Keratinocyte (primary cell): ENCODE data around the gene FAM83E. TPM values are rescaled to one million over a fixed set of nuclear protein-coding genes. Genes with fewer than 3 reads are reported as not detected.

Source experiments
- DNase-seq: peaks from one replicate; pipeline ENCODE4 v3.0.0-alpha.2; 2011; ENCODE audit warnings: low read depth, missing footprints, low spot score
- FAIRE-seq: peaks from 2 replicates; lab custom pipeline; 2011; peaks lifted over from hg19 to GRCh38; lab: Jason Lieb, UNC
- H2AFZ ChIP-seq: 2 replicates; pipeline ENCODE4 v1.6.0; 2012; ENCODE audit warnings: low read length, control low read depth, inconsistent platforms; ENCODE audit not compliant: control insufficient read depth
- H3K27ac ChIP-seq: 2 replicates; pipeline ENCODE4 v1.5.1; 2011; ENCODE audit warnings: low read length; ENCODE audit not compliant: control insufficient read depth, insufficient read depth
- H3K27me3 ChIP-seq: 3 replicates; pipeline ENCODE4 v1.6.0; 2011; ENCODE audit warnings: low read length; ENCODE audit not compliant: control insufficient read depth, insufficient read depth; ENCODE audit errors: extremely low read depth
- H3K36me3 ChIP-seq, 2 experiments: 2 replicates in 1 of 2; 3 replicates in 1 of 2; pipeline ENCODE4 v1.5.1; 2011; ENCODE audit warnings: low read length in 2 of 2, mild to moderate bottlenecking in 1 of 2; ENCODE audit not compliant: control insufficient read depth in 2 of 2, insufficient read depth in 2 of 2; ENCODE audit errors: extremely low read depth in 1 of 2
- H3K4me1 ChIP-seq: 3 replicates; pipeline ENCODE4 v1.5.1; 2011; ENCODE audit warnings: low read length; ENCODE audit not compliant: control insufficient read depth, insufficient read depth; ENCODE audit errors: extremely low read depth
- H3K4me2 ChIP-seq: 3 replicates; pipeline ENCODE4 v1.6.0; 2011; ENCODE audit warnings: low read depth, low read length; ENCODE audit not compliant: control insufficient read depth, insufficient read depth; ENCODE audit errors: extremely low read depth
- H3K4me3 ChIP-seq, 3 experiments: fragments of 200-600 bp in 1 of 3; sonication (generic) in 1 of 3; 2 replicates in 2 of 3; 3 replicates in 1 of 3; pipeline ENCODE4 v1.5.1; 2011 to 2016; ENCODE audit warnings: low read length in 3 of 3, mild to moderate bottlenecking in 3 of 3, control low read depth in 2 of 3, inconsistent platforms in 1 of 3, low read depth in 1 of 3, mixed read lengths in 1 of 3, mixed run types in 1 of 3, moderate library complexity in 1 of 3; ENCODE audit not compliant: control insufficient read depth in 2 of 3, insufficient read depth in 2 of 3; ENCODE audit errors: extremely low read depth in 1 of 3
- H3K79me2 ChIP-seq: 2 replicates; pipeline ENCODE4 v1.6.0; 2012; ENCODE audit warnings: low read length; ENCODE audit not compliant: control insufficient read depth, insufficient read depth
- H3K9ac ChIP-seq: 3 replicates; pipeline ENCODE4 v1.6.0; 2011; ENCODE audit warnings: low read length; ENCODE audit not compliant: control insufficient read depth, insufficient read depth; ENCODE audit errors: extremely low read depth
- H3K9me1 ChIP-seq: 3 replicates; pipeline ENCODE4 v1.6.0; 2011; ENCODE audit warnings: low read length; ENCODE audit not compliant: control insufficient read depth, insufficient read depth; ENCODE audit errors: extremely low read depth
- H3K9me3 ChIP-seq: 2 replicates; pipeline ENCODE4 v1.5.1; 2012; ENCODE audit warnings: low read depth, low read length; ENCODE audit not compliant: control insufficient read depth
- H4K20me1 ChIP-seq: 3 replicates; pipeline ENCODE4 v1.6.0; 2011; ENCODE audit warnings: low read length; ENCODE audit not compliant: control insufficient read depth, insufficient read depth; ENCODE audit errors: extremely low read depth
- CTCF ChIP-seq, 3 experiments: IDR thresholded peaks in 1 of 3; conservative IDR thresholded peaks in 1 of 3; optimal IDR thresholded peaks in 1 of 3; 2 replicates in 2 of 3; 3 replicates in 1 of 3; pipeline versions ENCODE3 to v1.5.1; 2011; ENCODE audit warnings: low read length in 3 of 3, mild to moderate bottlenecking in 3 of 3, moderate library complexity in 2 of 3, control low read depth in 1 of 3, inconsistent platforms in 1 of 3; ENCODE audit not compliant: insufficient read depth in 2 of 3; ENCODE audit errors: extremely low read depth in 1 of 3
- EZH2 ChIP-seq: IDR thresholded peaks from one replicate; pipeline ENCODE4 v1.6.1; 2012; ENCODE audit warnings: inconsistent platforms, mild to moderate bottlenecking, low read length, moderate library complexity
- dilution Hi-C: fragments of 300-500 bp; cut with MboI; formaldehyde crosslinking; loops from one replicate; pipeline ENCODE4 v1.7.0; 2020; ENCODE audit warnings: low sequenced_read_pairs; ENCODE audit not compliant: extremely low pct_ligation_motif_present
- polyA plus RNA-seq, 5 experiments: library from polyadenylated mRNA; depleted of rRNA in 3 of 5; stranded (reverse) in 3 of 5; stranded (forward) in 1 of 5; unstranded in 1 of 5; fragments of >200 nt; gene quantifications; 1 replicate in 1 of 5; 2 replicates in 3 of 5; 3 replicates in 1 of 5; pipeline versions ENCODE4 v1.2.1 to v1.2.3, GENCODE V29; 2011 to 2012; ENCODE audit warnings: missing spikeins in 2 of 5, low read depth in 1 of 5, low replicate concordance in 1 of 5

The FAM83E gene
- polyA plus RNA-seq, 1 donor (not counting 4 experiments of a cell fraction or from before 2014, with no cell fraction given) = 0.17 TPM

GRCh38 chr19:48573163-48573505, 41.7 kb downstream of the FAM83E start:
- Histone ChIP-seq H4K20me1 (no peaks in the 10 kb centered on the region), H2AFZ (no peak overlapping the region), H3K4me3 (no peak overlapping the region), H3K9me1 (no peaks in the 10 kb centered on the region), H3K9me3 (no peaks in the 10 kb centered on the region), H3K9ac (no peak overlapping the region), H3K27ac (no peak overlapping the region), H3K79me2 (no peaks in the 10 kb centered on the region), H3K4me2 (no peak overlapping the region), H3K36me3 (no peaks in the 10 kb centered on the region), H3K27me3 (no peaks in the 10 kb centered on the region), H3K4me1 (peaks cover 12% of the 10 kb centered on the region)
- DNase-seq = no peak
- dilution Hi-C loops = no loop called here
- FAIRE-seq = no peak
- TF ChIP-seq CTCF (optimal IDR thresholded peaks at IDR 0.05 in 1 of 3, IDR thresholded peaks at IDR 0.05 in 1 of 3, conservative IDR thresholded peaks at IDR 0.05 in 1 of 3; ENCODE audit: extremely low read depth in 1 of 3, insufficient read depth in 2 of 3, low read length in 3 of 3) = no peak
- no peak for TF ChIP-seq EZH2

- Histone ChIP-seq H3K4me2 (no peak overlapping the region), H3K4me3 (no peak overlapping the region), H3K79me2 (no peaks in the 10 kb centered on the region), H2AFZ (no peak overlapping the region), H3K9me1 (no peaks in the 10 kb centered on the region), H3K36me3 (no peaks in the 10 kb centered on the region), H3K27ac (no peak overlapping the region), H3K9ac (no peak overlapping the region), H4K20me1 (no peaks in the 10 kb centered on the region), H3K27me3 (no peaks in the 10 kb centered on the region), H3K9me3 (no peaks in the 10 kb centered on the region), H3K4me1 (peaks cover 15% of the 10 kb centered on the region)
- dilution Hi-C loops = no loop called here
- DNase-seq (no peak), FAIRE-seq (peak; percentile 20)
- TF ChIP-seq EZH2 = no peak
- TF ChIP-seq CTCF (optimal IDR thresholded peaks at IDR 0.05 in 1 of 3, IDR thresholded peaks at IDR 0.05 in 1 of 3, conservative IDR thresholded peaks at IDR 0.05 in 1 of 3; ENCODE audit: extremely low read depth in 1 of 3, insufficient read depth in 2 of 3, low read length in 3 of 3) = no peak
Measured at GRCh38 chr19:48571378-48572162, 43.3 kb downstream of the FAM83E start.
